SK-N-SH treated with all-trans-retinoic acid at 6 μM for 48 hours (cell line): Measurements from ENCODE around the gene TSPAN18.

Source experiments
- ATAC-seq: fragments of 200-7000 bp; cut with Tn5 transposase; 3 replicates; pipeline ENCODE4 v1.9.1; 2020; ENCODE audit warnings: mild to moderate bottlenecking, moderate library complexity
- ARNTL ChIP-seq: fragments of 450-650 bp; formaldehyde crosslinking; IDR thresholded peaks from 2 replicates; pipeline ENCODE4 v1.5.0; 2020; ENCODE audit warnings: low read depth, mild to moderate bottlenecking, moderate library complexity, borderline replicate concordance
- CREB5 ChIP-seq: fragments of 250-450 bp; sonication (Bioruptor Pico); IDR thresholded peaks from 2 replicates; pipeline ENCODE4 v1.5.1; 2020; ENCODE audit warnings: low read depth, mild to moderate bottlenecking, moderate library complexity
- CSRNP3 ChIP-seq: fragments of 250-450 bp; sonication (Bioruptor Pico); IDR thresholded peaks from 2 replicates; pipeline ENCODE4 v1.5.1; 2021; ENCODE audit warnings: mild to moderate bottlenecking, moderate library complexity
- GLIS3 ChIP-seq: fragments of 250-450 bp; sonication (Bioruptor Pico); IDR thresholded peaks from 2 replicates; pipeline ENCODE4 v1.5.0; 2020; ENCODE audit warnings: mild to moderate bottlenecking, moderate library complexity
- ISL1 ChIP-seq: fragments of 250-450 bp; sonication (Bioruptor Pico); IDR thresholded peaks from 2 replicates; pipeline ENCODE4 v2.1.2; 2022; ENCODE audit warnings: mild to moderate bottlenecking, moderate library complexity
- OSR1 ChIP-seq: fragments of 250-450 bp; sonication (Bioruptor Pico); IDR thresholded peaks from 2 replicates; pipeline ENCODE4 v1.8.0; 2022; ENCODE audit warnings: moderate library complexity, mild to moderate bottlenecking, inconsistent platforms
- PATZ1 ChIP-seq: fragments of 250-450 bp; sonication (Bioruptor Pico); IDR thresholded peaks from 2 replicates; pipeline ENCODE4 v1.8.0; 2020; ENCODE audit warnings: mild to moderate bottlenecking, moderate library complexity, borderline replicate concordance
- PPARA ChIP-seq: fragments of 250-450 bp; sonication (Bioruptor Pico); IDR thresholded peaks from 2 replicates; pipeline ENCODE4 v1.5.0; 2020; ENCODE audit warnings: mild to moderate bottlenecking, borderline replicate concordance
- RARB ChIP-seq: fragments of 250-450 bp; sonication (Bioruptor Pico); IDR thresholded peaks from 2 replicates; pipeline ENCODE4 v1.8.0; 2021; ENCODE audit warnings: mild to moderate bottlenecking, moderate library complexity
- TCF4 ChIP-seq: fragments of 250-450 bp; sonication (Bioruptor Pico); IDR thresholded peaks from 2 replicates; pipeline ENCODE4 v1.8.0; 2021; ENCODE audit warnings: mild to moderate bottlenecking, moderate library complexity, borderline replicate concordance
- TOX ChIP-seq: fragments of 250-450 bp; sonication (Bioruptor Pico); IDR thresholded peaks from 2 replicates; pipeline ENCODE4 v1.8.0; 2021; ENCODE audit warnings: mild to moderate bottlenecking, moderate library complexity, borderline replicate concordance
- ZC3H10 ChIP-seq: fragments of 250-450 bp; sonication (Bioruptor Pico); IDR thresholded peaks from 2 replicates; pipeline ENCODE4 v1.5.1; 2021; ENCODE audit warnings: mild to moderate bottlenecking, moderate library complexity
- ZFP3 ChIP-seq: fragments of 250-450 bp; sonication (Bioruptor Pico); IDR thresholded peaks from 2 replicates; pipeline ENCODE4 v1.5.0; 2020; ENCODE audit warnings: mild to moderate bottlenecking, moderate library complexity
- ZFP30 ChIP-seq: fragments of 450-650 bp; formaldehyde crosslinking; IDR thresholded peaks from 2 replicates; pipeline ENCODE4 v1.5.0; 2022; ENCODE audit warnings: mild to moderate bottlenecking, moderate library complexity
- ZNF565 ChIP-seq: fragments of 450-650 bp; formaldehyde crosslinking; conservative IDR thresholded peaks from 2 replicates; pipeline ENCODE4 v1.5.0; 2020; ENCODE audit warnings: low read depth, mild to moderate bottlenecking, moderate library complexity
- ZNF8 ChIP-seq: fragments of 450-650 bp; formaldehyde crosslinking; IDR thresholded peaks from 2 replicates; pipeline ENCODE4 v1.5.0; 2020; ENCODE audit warnings: mild to moderate bottlenecking, moderate library complexity
- TF ChIP-seq, protein P1 (sequence below): fragments of 250-450 bp; sonication (Bioruptor Pico); IDR thresholded peaks from 2 replicates; pipeline ENCODE4 v1.8.0; 2021; ENCODE audit warnings: low read depth, mild to moderate bottlenecking, moderate library complexity, borderline replicate concordance
- TF ChIP-seq, protein P2 (sequence below): fragments of 250-450 bp; sonication (Bioruptor Pico); IDR thresholded peaks from 2 replicates; pipeline ENCODE4 v1.5.0; 2020; ENCODE audit warnings: mild to moderate bottlenecking, moderate library complexity

The TSPAN18 gene

DNA sequence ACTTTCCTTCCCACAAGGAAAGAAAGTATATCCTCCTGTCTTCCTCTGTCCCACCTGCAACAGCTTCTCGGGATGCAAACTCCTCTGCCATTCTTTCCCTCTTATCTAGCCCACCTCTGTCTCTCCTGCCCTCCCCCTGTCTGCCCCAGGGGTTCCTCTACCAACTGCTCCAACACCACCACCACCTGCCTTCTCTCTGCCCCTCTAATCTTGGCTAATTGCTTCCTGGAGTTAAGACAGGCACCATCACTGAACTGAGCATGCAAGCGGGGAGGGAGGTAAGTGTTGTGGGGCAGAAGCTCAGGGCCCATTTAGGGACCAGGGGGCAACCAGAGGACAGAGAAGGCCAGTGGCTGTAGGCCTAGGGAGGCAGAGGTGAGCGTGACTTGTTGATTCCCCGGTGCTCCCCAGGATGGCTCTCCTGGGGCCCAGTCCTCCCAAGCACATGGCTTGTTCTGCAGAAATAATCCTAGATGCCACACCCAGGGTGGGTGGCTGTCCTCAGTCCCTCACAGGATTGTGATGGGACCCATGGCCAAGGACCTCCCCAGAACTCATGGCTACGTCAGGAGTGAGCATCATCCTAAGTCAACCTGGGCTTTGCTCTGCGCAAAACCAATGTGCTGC lies 112.8 kb downstream of the TSPAN18 start:
- TF ChIP-seq ZC3H10 (CRISPR knock-in tag), result no peak
- no peak for TF ChIP-seq ZFP30 (CRISPR knock-in tag)
- peak; percentile 16; the same call in 1 of the 2 replicates for TF ChIP-seq TCF4 (CRISPR knock-in tag)
- ATAC-seq, result no peak

DNA sequence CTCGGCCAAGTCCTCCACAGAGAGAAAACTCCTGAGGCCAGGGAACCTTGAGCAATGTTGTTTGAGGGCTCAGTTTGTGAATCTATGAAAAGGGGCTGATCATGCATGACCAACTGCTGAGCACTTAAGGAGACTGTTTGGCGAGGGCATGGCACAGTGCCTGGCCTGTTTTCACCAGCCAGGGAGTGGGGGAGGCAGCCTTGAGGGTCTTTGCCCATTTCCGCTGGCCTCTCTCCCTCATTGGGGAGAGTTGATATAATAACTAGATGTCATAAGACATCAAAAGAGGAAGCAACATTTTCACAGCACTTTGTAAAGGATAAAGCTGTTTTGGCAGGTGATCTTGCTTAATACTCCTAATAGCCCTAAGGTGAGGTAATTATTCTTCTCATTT lies 113.3 kb downstream of the TSPAN18 start:
- TF ChIP-seq TCF4 (CRISPR knock-in tag) (no peak), ZNF8 (CRISPR knock-in tag) (no peak), TOX (CRISPR knock-in tag) (no peak), OSR1 (CRISPR knock-in tag) (no peak), CSRNP3 (CRISPR knock-in tag) (no peak), RARB (CRISPR knock-in tag) (no peak)
- ATAC-seq, result no peak

GRCh38 chr11:44840521-44841251 lies 113.9 kb downstream of the TSPAN18 start:
- peak; percentile 24; the same call in 1 of the 3 replicates for ATAC-seq
- TF ChIP-seq TCF4 (CRISPR knock-in tag) (no peak), ZNF8 (CRISPR knock-in tag) (no peak), CREB5 (CRISPR knock-in tag) (no peak), TOX (CRISPR knock-in tag) (no peak), ZNF565 (no peak), ISL1 (CRISPR knock-in tag) (no peak), OSR1 (CRISPR knock-in tag) (no peak), ZFP3 (no peak), GLIS3 (CRISPR knock-in tag) (no peak), ARNTL (CRISPR knock-in tag) (no peak), PATZ1 (no peak), ZFP30 (CRISPR knock-in tag) (no peak), PPARA (CRISPR knock-in tag) (no peak)
- TF ChIP-seq, protein P1, sequence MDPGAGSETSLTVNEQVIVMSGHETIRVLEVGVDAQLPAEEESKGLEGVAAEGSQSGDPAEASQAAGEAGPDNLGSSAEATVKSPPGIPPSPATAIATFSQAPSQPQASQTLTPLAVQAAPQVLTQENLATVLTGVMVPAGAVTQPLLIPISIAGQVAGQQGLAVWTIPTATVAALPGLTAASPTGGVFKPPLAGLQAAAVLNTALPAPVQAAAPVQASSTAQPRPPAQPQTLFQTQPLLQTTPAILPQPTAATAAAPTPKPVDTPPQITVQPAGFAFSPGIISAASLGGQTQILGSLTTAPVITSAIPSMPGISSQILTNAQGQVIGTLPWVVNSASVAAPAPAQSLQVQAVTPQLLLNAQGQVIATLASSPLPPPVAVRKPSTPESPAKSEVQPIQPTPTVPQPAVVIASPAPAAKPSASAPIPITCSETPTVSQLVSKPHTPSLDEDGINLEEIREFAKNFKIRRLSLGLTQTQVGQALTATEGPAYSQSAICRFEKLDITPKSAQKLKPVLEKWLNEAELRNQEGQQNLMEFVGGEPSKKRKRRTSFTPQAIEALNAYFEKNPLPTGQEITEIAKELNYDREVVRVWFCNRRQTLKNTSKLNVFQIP (CRISPR knock-in tag), result no peak
- TF ChIP-seq, protein P2, sequence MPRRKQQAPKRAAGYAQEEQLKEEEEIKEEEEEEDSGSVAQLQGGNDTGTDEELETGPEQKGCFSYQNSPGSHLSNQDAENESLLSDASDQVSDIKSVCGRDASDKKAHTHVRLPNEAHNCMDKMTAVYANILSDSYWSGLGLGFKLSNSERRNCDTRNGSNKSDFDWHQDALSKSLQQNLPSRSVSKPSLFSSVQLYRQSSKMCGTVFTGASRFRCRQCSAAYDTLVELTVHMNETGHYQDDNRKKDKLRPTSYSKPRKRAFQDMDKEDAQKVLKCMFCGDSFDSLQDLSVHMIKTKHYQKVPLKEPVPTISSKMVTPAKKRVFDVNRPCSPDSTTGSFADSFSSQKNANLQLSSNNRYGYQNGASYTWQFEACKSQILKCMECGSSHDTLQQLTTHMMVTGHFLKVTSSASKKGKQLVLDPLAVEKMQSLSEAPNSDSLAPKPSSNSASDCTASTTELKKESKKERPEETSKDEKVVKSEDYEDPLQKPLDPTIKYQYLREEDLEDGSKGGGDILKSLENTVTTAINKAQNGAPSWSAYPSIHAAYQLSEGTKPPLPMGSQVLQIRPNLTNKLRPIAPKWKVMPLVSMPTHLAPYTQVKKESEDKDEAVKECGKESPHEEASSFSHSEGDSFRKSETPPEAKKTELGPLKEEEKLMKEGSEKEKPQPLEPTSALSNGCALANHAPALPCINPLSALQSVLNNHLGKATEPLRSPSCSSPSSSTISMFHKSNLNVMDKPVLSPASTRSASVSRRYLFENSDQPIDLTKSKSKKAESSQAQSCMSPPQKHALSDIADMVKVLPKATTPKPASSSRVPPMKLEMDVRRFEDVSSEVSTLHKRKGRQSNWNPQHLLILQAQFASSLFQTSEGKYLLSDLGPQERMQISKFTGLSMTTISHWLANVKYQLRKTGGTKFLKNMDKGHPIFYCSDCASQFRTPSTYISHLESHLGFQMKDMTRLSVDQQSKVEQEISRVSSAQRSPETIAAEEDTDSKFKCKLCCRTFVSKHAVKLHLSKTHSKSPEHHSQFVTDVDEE (CRISPR knock-in tag), result no peak
- TF ChIP-seq, all 23 proteins: peak for 0
